ENCODE results near the gene NIFK.
A peak's percentile ranks its signal among the peaks of the same experiment; 100 is the strongest.
"Not testable (repeated sequence)": the region's sequence is repeated elsewhere in the genome, so short reads cannot be mapped to it uniquely, and the experiment has no call there.

NIFK gene

GRCh38 chr2:121734544-121734943 is 2.1 kb downstream of the NIFK start:
- not testable (repeated sequence) for DNase-seq (ENCODE audit: low read depth in 3 of 3)

- DNase-seq (ENCODE audit: low read depth in 3 of 3) = no peak
These were observed 5.3 kb downstream of the NIFK start for GRCh38 chr2:121731366-121731765.

GRCh38 chr2:121727950-121728349 is 8.7 kb downstream of the NIFK start:
- no peak for DNase-seq (ENCODE audit: low read depth in 3 of 3)

- DNase-seq (ENCODE audit: low read depth in 3 of 3) = no peak
These were observed 9.3 kb downstream of the NIFK start for GRCh38 chr2:121727332-121727731.

- DNase-seq (ENCODE audit: low read depth in 3 of 3) = no peak
These were observed 13.4 kb downstream of the NIFK start for GRCh38 chr2:121723316-121723715.

- no peak for DNase-seq (ENCODE audit: low read depth in 3 of 3)
These were observed 14.2 kb downstream of the NIFK start for GRCh38 chr2:121722479-121722878.

GRCh38 chr2:121721926-121722325 is 14.7 kb downstream of the NIFK start:
- DNase-seq (ENCODE audit: low read depth in 3 of 3) = no peak

- DNase-seq (ENCODE audit: low read depth in 3 of 3) = no peak
These were observed 19.1 kb downstream of the NIFK start for GRCh38 chr2:121717529-121717928.

- DNase-seq (ENCODE audit: low read depth in 3 of 3) = no peak
These were observed 20.5 kb downstream of the NIFK start for GRCh38 chr2:121716126-121716525.

- not testable (repeated sequence) for DNase-seq (ENCODE audit: low read depth in 3 of 3)
These were observed 25.2 kb downstream of the NIFK start for GRCh38 chr2:121711481-121711880.

GRCh38 chr2:121710470-121711170 is 26.1 kb downstream of the NIFK start:
- DNase-seq (ENCODE audit: low read depth in 3 of 3) = no peak

GRCh38 chr2:121709776-121710469 is 26.8 kb downstream of the NIFK start:
- no peak for DNase-seq (ENCODE audit: low read depth in 3 of 3)

- no peak for DNase-seq (ENCODE audit: low read depth in 3 of 3)
These were observed 28.7 kb downstream of the NIFK start for GRCh38 chr2:121707920-121708361.

- no peak for DNase-seq (ENCODE audit: low read depth in 3 of 3)
These were observed 29.2 kb downstream of the NIFK start for GRCh38 chr2:121707344-121707919.

- no peak for DNase-seq (ENCODE audit: low read depth in 3 of 3)
These were observed 30.7 kb downstream of the NIFK start for GRCh38 chr2:121705958-121706357.

- no peak for DNase-seq (ENCODE audit: low read depth in 3 of 3)
These were observed 31.3 kb downstream of the NIFK start for GRCh38 chr2:121705390-121705789.

- DNase-seq (ENCODE audit: low read depth in 3 of 3) = not testable (repeated sequence)
These were observed 34.9 kb downstream of the NIFK start for GRCh38 chr2:121701761-121702160.

GRCh38 chr2:121699421-121700333 is 37.0 kb downstream of the NIFK start:
- DNase-seq (ENCODE audit: low read depth in 3 of 3) = peak; percentile 42 to 69 (median 63)

GRCh38 chr2:121698318-121698930 is 38.3 kb downstream of the NIFK start:
- no peak for DNase-seq (ENCODE audit: low read depth in 3 of 3)

GRCh38 chr2:121697108-121697631 is 39.5 kb downstream of the NIFK start:
- no peak for DNase-seq (ENCODE audit: low read depth in 3 of 3)

- DNase-seq (ENCODE audit: low read depth in 3 of 3) = no peak
These were observed 40.2 kb downstream of the NIFK start for GRCh38 chr2:121696410-121696930.

Data from stimulated activated CD4-positive, alpha-beta T cell treated with anti-CD3 and anti-CD28 coated beads, TNF-alpha, amount 100 ng/mL, for 4 hours (primary cell).